Thyroid gland (tissue), 4 donors: ENCODE results near the gene KLHL2.
"Not testable (repeated sequence)": the region's sequence is repeated elsewhere in the genome, so short reads cannot be mapped to it uniquely, and the experiment has no call there.

ENCODE experiments used
- POLR2A ChIP-seq, 2 donors: fragments of 450-650 bp; IDR thresholded peaks; one replicate each; pipeline ENCODE4 v1.6.1; 2017; ENCODE audit warnings: antibody characterized with exemption in 2 of 2, mild to moderate bottlenecking in 2 of 2, moderate library complexity in 1 of 2
- TF ChIP-seq, protein P1 (sequence below), 6 experiments: fragments of 200-600 bp in 3 of 6; fragments of 450-650 bp in 3 of 6; sonication (generic) in 3 of 6; IDR thresholded peaks; one replicate each; pipeline ENCODE4 v1.5.1; 2016 to 2019; ENCODE audit warnings: antibody characterized with exemption in 6 of 6, mild to moderate bottlenecking in 2 of 6, inconsistent platforms in 1 of 6, moderate library complexity in 1 of 6

DNA sequence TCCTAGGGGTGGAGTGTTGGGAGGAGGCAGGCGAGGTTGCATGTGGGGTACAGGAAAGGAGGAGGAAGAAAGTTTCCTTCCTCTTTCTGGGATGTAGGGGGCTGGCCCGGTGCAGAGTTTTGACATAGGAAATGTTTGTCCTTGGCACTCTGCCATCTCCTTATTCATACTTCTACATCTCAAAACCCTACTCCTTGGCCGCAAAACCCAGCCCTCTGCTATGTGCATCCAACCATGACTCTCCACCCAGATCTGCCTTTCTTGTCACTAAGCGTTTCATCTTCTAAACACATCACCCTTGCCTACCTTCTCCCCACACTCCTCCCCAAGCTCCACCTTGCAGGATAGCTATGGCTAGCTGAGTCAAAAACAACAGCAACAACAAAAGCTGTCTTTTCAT, 48.1 kb downstream of the KLHL2 start:
- TF ChIP-seq, protein P1, sequence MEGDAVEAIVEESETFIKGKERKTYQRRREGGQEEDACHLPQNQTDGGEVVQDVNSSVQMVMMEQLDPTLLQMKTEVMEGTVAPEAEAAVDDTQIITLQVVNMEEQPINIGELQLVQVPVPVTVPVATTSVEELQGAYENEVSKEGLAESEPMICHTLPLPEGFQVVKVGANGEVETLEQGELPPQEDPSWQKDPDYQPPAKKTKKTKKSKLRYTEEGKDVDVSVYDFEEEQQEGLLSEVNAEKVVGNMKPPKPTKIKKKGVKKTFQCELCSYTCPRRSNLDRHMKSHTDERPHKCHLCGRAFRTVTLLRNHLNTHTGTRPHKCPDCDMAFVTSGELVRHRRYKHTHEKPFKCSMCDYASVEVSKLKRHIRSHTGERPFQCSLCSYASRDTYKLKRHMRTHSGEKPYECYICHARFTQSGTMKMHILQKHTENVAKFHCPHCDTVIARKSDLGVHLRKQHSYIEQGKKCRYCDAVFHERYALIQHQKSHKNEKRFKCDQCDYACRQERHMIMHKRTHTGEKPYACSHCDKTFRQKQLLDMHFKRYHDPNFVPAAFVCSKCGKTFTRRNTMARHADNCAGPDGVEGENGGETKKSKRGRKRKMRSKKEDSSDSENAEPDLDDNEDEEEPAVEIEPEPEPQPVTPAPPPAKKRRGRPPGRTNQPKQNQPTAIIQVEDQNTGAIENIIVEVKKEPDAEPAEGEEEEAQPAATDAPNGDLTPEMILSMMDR (IDR thresholded peaks at IDR 0.05): not testable (repeated sequence)
- not testable (repeated sequence) for TF ChIP-seq POLR2A (IDR thresholded peaks at IDR 0.05)
